WERI-Rb-1 (cell line): ENCODE measurements around the gene SUV39H1.
A peak's percentile ranks its signal among the peaks of the same experiment; 100 is the strongest.

Experiments used
- DNase-seq: peaks from one replicate; pipeline ENCODE4 v3.0.0-alpha.2; 2020
- H3K27ac ChIP-seq: fragments of 250-450 bp; sonication (Bioruptor Pico); 2 replicates; pipeline ENCODE4 v1.5.1; 2020; ENCODE audit warnings: mild to moderate bottlenecking, moderate library complexity
- H3K27me3 ChIP-seq: fragments of 250-450 bp; sonication (Bioruptor Pico); 2 replicates; pipeline ENCODE4 v1.5.1; 2021; ENCODE audit warnings: mild to moderate bottlenecking, low read depth, moderate library complexity; ENCODE audit not compliant: insufficient read depth, severe bottlenecking
- H3K36me3 ChIP-seq: fragments of 250-450 bp; sonication (Bioruptor Pico); 2 replicates; pipeline ENCODE4 v1.5.1; 2020; ENCODE audit warnings: mild to moderate bottlenecking, moderate library complexity
- H3K4me3 ChIP-seq: 2 replicates; pipeline ENCODE4 v1.5.1; 2011; ENCODE audit warnings: low read depth, mild to moderate bottlenecking, control low read depth, low read length
- H3K9me3 ChIP-seq: fragments of 250-450 bp; sonication (Bioruptor Pico); 2 replicates; pipeline ENCODE4 v1.5.1; 2021; ENCODE audit warnings: mild to moderate bottlenecking, moderate library complexity; ENCODE audit not compliant: severe bottlenecking
- TF ChIP-seq, protein P1 (sequence below): IDR thresholded peaks from 2 replicates; pipeline ENCODE4 v1.5.1; 2011; ENCODE audit warnings: low read depth, mild to moderate bottlenecking, control low read depth, inconsistent platforms, low read length

SUV39H1 gene

DNA sequence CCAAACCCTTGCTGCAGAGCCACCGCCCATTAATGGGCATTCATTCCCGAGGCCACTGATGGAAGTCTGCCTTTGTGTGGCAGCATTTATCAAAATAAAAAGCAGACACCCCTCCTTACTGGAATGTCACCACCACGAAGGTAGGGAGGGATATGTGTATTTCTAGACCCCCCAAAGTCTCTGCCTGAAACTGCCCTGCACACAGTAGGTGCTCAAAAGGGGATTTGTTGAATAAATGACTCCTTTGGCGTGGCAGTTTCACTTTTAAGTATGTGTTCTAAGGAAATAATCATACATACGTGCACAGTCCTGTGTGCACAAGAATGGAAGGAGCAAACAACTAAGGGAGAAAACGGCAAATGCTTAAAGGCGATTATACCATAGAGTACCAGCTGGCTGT, 41.4 kb downstream of the SUV39H1 start:
- peak overlapping the region; percentile 98 for H3K27ac ChIP-seq
- H3K27me3 ChIP-seq = peaks cover 6% of the 10 kb centered on the region
- no peaks in the 10 kb centered on the region; the same call in 1 of the 2 replicates for H3K36me3 ChIP-seq
- H3K4me3 ChIP-seq = peak overlapping the region; percentile 46
- TF ChIP-seq, protein P1, sequence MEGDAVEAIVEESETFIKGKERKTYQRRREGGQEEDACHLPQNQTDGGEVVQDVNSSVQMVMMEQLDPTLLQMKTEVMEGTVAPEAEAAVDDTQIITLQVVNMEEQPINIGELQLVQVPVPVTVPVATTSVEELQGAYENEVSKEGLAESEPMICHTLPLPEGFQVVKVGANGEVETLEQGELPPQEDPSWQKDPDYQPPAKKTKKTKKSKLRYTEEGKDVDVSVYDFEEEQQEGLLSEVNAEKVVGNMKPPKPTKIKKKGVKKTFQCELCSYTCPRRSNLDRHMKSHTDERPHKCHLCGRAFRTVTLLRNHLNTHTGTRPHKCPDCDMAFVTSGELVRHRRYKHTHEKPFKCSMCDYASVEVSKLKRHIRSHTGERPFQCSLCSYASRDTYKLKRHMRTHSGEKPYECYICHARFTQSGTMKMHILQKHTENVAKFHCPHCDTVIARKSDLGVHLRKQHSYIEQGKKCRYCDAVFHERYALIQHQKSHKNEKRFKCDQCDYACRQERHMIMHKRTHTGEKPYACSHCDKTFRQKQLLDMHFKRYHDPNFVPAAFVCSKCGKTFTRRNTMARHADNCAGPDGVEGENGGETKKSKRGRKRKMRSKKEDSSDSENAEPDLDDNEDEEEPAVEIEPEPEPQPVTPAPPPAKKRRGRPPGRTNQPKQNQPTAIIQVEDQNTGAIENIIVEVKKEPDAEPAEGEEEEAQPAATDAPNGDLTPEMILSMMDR = no peak
- peaks cover 4% of the 10 kb centered on the region for H3K9me3 ChIP-seq
- peak; percentile 12 for DNase-seq

DNA sequence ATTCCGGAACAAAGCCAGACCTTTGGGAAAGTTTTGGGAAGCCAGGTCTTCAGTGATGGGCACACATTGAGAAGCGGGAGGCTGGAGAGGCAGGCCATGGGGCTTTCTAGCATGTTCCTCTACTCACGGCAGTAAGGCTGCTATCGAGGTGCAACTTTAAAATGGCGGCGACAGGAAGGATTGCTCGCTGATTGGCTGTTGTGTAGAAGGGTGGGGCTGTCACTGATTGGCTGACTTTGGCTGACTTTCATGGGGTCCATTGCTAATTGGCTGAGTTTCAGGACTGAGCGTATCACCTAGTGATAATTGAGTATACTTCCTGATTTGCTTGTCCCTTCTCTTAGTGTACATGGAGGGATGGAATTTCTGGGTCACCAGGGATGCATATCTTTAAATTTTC, 45.3 kb downstream of the SUV39H1 start:
- Histone ChIP-seq H3K36me3 (no peaks in the 10 kb centered on the region), H3K27ac (no peak overlapping the region), H3K9me3 (peaks cover 2% of the 10 kb centered on the region), H3K27me3 (peaks cover 3% of the 10 kb centered on the region), H3K4me3 (no peak overlapping the region)
- TF ChIP-seq, protein P1 = no peak
- no peak for DNase-seq

DNA sequence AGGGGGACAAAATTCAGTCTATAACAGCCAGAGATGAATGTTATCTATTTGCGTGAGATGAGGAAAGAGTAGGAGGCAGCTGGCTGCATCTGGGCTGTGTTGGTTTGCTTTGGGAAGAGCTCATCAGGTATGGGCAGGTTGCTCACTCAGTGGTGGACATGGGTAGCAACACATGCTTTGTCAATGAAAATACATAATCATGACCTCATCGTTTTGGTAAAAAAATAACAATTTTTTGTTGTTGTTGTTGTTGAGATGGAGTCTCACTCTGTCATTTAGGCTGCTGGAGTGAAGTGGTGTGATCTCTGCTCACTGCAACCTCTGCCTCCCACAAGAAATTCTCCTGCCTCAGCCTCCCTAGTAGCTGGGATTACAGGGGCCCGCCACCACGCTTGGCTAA, 48.7 kb downstream of the SUV39H1 start:
- TF ChIP-seq, protein P1 = no peak
- Histone ChIP-seq H3K27ac (no peak overlapping the region), H3K36me3 (no peaks in the 10 kb centered on the region)

DNA sequence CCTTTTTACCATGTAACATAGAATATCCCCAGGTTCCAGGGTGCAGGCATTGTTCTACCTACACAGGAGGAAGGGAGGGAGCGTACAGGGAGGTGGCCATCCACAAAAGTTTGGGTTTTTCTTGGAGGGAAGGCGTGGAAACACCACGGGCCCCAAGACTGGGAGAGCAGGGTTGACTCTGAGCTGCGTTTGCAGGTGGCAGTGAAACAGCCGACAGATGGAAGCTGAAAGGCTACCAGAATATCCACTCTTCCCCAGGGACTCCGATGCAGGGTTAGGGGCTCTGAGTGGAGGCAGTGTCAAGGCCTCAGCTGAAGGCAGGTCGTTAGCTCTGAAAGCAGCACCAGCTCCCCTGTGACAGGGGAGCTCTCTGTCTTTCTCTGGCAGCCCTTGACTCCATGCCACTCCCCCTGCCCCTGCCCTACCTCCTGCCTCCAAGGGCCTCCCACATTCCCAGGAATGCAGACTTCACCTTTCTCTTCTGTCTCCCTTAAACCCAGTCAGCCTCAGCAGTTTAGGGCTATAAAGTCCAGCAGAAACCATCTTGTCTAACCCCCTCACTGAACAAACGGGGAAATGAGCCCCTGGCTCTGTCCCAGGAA, 51.0 kb downstream of the SUV39H1 start:
- DNase-seq = no peak
- Histone ChIP-seq H3K36me3 (no peaks in the 10 kb centered on the region), H3K4me3 (no peak overlapping the region), H3K27ac (no peak overlapping the region), H3K9me3 (no peaks in the 10 kb centered on the region), H3K27me3 (peaks cover 11% of the 10 kb centered on the region)
- TF ChIP-seq, protein P1 = no peak

More for the DNA sequence above, 48.7 kb downstream of the SUV39H1 start:
- Histone ChIP-seq H3K4me3 (no peak overlapping the region), H3K27me3 (peaks cover 5% of the 10 kb centered on the region), H3K9me3 (no peaks in the 10 kb centered on the region)
- DNase-seq = no peak

DNA sequence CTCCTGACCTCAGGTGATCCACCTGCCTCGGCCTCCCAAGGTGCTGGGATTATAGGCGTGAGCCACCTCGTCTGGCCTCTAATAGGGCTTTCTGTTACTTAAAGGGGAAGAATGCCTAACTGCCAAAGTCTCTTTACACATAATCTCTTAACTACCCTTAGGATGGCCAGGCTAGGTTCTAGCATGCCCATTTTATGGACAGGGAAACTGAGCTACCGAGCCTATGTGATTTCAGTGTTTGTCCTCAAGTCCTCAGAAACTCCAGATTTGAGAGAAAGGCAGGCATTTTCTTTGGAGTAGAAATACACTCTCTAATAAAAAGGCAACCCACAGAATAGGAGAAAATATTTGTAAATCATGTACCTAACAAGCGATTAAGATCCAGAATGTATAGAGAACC, 52.6 kb downstream of the SUV39H1 start:
- Histone ChIP-seq H3K36me3 (no peaks in the 10 kb centered on the region), H3K27me3 (peaks cover 11% of the 10 kb centered on the region), H3K4me3 (no peak overlapping the region), H3K27ac (no peak overlapping the region), H3K9me3 (no peaks in the 10 kb centered on the region)
- no peak for DNase-seq
- TF ChIP-seq, protein P1 = no peak

DNA sequence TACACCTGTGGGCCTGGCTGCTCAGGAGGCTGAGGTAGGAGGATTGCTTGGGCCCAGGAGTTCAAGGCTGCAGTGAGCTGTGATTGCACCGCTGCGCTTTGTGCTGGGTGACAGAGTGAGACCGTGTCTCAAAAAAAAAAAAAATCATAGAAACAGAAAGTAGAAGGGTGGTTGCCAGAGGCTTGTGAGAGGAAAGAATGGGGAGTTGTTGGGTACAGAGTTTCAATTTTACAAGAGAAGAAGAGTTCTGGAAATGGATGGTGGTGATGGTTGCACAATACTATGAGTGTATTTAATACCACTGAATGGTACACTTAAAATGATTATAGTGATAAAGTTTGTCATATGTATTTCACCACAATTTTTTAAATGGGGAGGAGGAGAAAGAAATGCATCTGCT, 54.8 kb downstream of the SUV39H1 start:
- no peak for DNase-seq

More for the DNA sequence above, 54.8 kb downstream of the SUV39H1 start:
- no peaks in the 10 kb centered on the region for H3K9me3 ChIP-seq
- H3K27me3 ChIP-seq = peaks cover 11% of the 10 kb centered on the region
- TF ChIP-seq, protein P1 = no peak
- no peaks in the 10 kb centered on the region for H3K36me3 ChIP-seq
- H3K4me3 ChIP-seq = no peak overlapping the region
- no peak overlapping the region for H3K27ac ChIP-seq
